GM12892 (cell line): Measurements from ENCODE around the gene ADAMTSL1.

Experiments
- DNase-seq: peaks from one replicate; pipeline ENCODE4 v3.0.0; 2011; ENCODE audit not compliant: insufficient read length
- FAIRE-seq: peaks from 2 replicates; lab custom pipeline; 2011; peaks lifted over from hg19 to GRCh38; lab: Jason Lieb, UNC
- POLR2A ChIP-seq: IDR thresholded peaks from 2 replicates; pipeline ENCODE4 v1.6.1; 2011; ENCODE audit warnings: low read depth, low read length, control low read depth
- POLR2AphosphoS5 ChIP-seq: IDR thresholded peaks from 2 replicates; pipeline ENCODE4 v1.6.1; 2011; ENCODE audit warnings: low read depth, low read length, control low read depth
- TAF1 ChIP-seq: IDR thresholded peaks from 2 replicates; pipeline ENCODE4 v1.6.1; 2011; ENCODE audit warnings: low read depth, mild to moderate bottlenecking, control low read depth, low read length, borderline replicate concordance

ADAMTSL1 gene

DNA sequence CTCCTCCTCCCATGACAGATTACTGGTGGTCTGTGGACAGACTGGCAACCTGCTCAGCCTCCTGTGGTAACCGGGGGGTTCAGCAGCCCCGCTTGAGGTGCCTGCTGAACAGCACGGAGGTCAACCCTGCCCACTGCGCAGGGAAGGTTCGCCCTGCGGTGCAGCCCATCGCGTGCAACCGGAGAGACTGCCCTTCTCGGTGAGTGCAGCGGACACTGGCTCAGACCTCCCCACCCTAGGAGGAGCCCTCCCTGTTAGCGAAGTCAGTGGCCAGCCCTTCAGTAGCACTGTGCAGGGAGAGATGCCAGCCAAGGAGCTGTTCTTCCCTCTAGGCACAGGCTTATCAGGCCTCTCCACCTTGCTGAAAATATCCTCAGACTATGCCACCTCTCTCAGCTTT, 415.6 kb downstream of the ADAMTSL1 start:
- no peak for DNase-seq
- TF ChIP-seq POLR2A = no peak
- no peak for TF ChIP-seq TAF1
- TF ChIP-seq POLR2AphosphoS5 = no peak
- no peak for FAIRE-seq

GRCh38 chr9:18890372-18890771, 416.4 kb downstream of the ADAMTSL1 start:
- peak; percentile 30 for FAIRE-seq
- no peak for DNase-seq

DNA sequence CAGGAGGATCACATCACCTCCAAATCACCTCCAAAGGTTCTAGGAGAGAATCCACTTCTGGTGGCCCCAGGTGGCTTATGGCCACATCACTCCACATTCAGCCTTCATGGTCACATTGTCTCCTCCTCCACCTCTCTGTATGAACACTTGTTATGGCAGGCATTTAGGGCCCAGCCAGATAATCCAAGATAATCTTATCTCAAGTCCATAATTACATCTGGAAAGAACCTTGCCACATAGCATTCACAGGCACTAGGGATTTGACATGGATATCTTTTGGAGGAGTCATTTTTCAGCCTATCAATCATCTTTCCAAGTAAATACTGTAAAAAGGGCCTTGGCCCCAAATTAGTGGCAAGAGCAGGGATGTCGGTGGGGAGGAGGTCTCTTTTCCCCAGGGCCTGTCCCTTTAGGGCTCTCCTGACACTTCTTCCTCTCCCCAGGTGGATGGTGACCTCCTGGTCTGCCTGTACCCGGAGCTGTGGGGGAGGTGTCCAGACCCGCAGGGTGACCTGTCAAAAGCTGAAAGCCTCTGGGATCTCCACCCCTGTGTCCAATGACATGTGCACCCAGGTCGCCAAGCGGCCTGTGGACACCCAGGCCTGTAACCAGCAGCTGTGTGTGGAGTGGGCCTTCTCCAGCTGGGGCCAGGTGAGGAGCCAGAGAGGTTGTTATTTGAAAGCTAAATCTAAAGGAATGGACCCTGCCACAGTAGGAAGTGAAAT, 418.2 kb downstream of the ADAMTSL1 start:
- no peak for DNase-seq
- FAIRE-seq = no peak
- TF ChIP-seq POLR2A = no peak
- no peak for TF ChIP-seq POLR2AphosphoS5
- TF ChIP-seq TAF1 = no peak

More at GRCh38 chr9:18890372-18890771, 416.4 kb downstream of the ADAMTSL1 start:
- no peak for TF ChIP-seq POLR2AphosphoS5
- TF ChIP-seq POLR2A = no peak
- no peak for TF ChIP-seq TAF1

DNA sequence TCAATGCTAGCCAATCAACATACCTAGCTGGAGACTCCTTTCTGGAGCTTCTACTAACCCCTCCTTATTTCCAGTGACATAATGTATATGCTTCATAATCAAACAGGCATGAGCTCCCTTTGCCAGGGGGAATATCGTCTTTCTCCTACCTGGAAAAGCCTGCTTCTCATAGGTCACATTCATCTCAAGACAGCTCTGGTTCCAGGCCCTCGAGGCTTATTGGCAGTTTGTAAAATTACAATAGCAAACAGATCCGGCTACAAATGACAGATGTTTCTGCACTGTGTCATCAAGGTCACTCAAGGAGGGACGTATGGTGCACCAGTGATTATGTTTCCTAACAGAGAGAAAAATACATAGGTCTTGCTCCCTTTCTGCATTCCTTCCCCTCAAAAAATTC, 419.1 kb downstream of the ADAMTSL1 start:
- TF ChIP-seq TAF1 (no peak), POLR2A (no peak), POLR2AphosphoS5 (no peak)
- DNase-seq (no peak), FAIRE-seq (no peak)

- TF ChIP-seq TAF1 = no peak
- TF ChIP-seq POLR2A = no peak
- no peak for TF ChIP-seq POLR2AphosphoS5
- no peak for FAIRE-seq
- DNase-seq = no peak
Measured at GRCh38 chr9:18893491-18893890, 419.5 kb downstream of the ADAMTSL1 start.

DNA sequence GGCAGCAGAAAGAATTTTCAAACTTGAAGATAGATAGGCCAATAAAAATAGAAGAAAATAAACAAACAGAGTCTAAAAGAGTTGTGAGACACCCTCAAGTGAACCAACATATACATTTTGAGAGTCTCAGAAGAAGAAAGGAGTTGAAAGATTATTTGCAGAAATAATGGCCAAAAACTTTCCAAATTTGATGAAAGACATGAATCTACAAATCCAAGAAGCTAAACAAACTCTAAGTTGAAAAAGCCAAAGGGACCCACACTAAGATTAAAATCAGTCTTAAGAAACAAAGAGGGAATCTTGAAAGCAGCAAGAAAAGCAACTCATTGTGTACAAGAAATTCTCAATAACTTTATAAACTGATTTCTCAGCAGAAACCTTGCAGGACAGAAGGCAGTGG, 422.1 kb downstream of the ADAMTSL1 start:
- FAIRE-seq (no peak), DNase-seq (no peak)
- TF ChIP-seq POLR2A = no peak
- no peak for TF ChIP-seq POLR2AphosphoS5
- no peak for TF ChIP-seq TAF1

DNA sequence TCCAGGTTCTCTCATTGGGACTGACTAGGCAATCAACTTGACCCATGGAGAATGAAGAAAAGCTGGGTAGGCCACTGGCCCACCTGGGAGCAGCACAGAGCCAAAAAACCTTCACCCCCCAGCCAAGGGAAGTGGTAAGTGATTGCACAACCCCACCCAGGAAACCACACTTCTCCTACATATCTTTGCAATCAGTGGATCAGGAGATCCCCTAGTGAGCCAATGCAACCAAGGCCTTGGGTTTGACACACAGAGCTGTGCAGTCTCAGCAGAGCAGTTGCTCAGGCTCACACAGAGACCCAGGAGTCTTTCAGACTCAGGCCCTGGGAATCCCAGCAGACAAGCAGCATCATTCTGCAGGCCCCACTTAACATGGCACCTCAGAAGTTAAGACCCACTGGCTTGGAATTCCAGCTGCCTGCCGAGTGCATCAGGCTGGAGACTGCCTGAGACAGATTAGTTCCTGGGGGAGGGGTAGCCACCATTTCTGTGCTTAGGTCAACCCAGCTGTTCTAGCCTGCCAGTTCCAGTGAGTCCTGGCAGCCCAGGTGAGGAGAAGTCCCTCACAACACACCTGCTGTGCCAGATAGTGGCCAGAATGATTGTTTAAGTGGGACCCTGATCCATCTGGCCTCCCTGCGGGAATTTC, 422.7 kb downstream of the ADAMTSL1 start:
- FAIRE-seq (no peak), DNase-seq (no peak)
- TF ChIP-seq POLR2A (no peak), POLR2AphosphoS5 (no peak), TAF1 (no peak)

DNA sequence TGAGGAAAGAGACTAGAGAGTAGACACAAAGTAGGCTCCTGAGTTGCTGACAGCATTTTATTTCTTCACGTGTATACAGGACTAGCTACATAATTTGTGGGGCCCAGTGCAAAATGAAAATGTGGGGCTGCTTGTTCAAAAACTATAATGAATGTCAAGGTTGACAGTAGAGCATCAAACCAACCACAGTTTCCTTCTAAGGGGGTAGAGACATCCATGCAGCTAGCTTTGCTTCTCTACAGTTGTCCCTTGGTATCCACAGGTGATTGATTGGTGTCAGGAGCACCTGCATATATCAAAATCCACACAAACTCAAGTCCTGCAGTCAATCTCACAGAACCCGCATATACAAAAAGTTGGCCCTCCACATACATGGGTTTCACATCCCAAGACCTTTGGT, 429.5 kb downstream of the ADAMTSL1 start:
- no peak for FAIRE-seq
- no peak for TF ChIP-seq POLR2A
- TF ChIP-seq TAF1 = no peak
- TF ChIP-seq POLR2AphosphoS5 = no peak

GRCh38 chr9:18905028-18905882, 431.3 kb downstream of the ADAMTSL1 start:
- no peak for FAIRE-seq
- TF ChIP-seq POLR2A (no peak), POLR2AphosphoS5 (no peak), TAF1 (no peak)
- no peak for DNase-seq

More for the DNA sequence above, 429.5 kb downstream of the ADAMTSL1 start:
- no peak for DNase-seq

DNA sequence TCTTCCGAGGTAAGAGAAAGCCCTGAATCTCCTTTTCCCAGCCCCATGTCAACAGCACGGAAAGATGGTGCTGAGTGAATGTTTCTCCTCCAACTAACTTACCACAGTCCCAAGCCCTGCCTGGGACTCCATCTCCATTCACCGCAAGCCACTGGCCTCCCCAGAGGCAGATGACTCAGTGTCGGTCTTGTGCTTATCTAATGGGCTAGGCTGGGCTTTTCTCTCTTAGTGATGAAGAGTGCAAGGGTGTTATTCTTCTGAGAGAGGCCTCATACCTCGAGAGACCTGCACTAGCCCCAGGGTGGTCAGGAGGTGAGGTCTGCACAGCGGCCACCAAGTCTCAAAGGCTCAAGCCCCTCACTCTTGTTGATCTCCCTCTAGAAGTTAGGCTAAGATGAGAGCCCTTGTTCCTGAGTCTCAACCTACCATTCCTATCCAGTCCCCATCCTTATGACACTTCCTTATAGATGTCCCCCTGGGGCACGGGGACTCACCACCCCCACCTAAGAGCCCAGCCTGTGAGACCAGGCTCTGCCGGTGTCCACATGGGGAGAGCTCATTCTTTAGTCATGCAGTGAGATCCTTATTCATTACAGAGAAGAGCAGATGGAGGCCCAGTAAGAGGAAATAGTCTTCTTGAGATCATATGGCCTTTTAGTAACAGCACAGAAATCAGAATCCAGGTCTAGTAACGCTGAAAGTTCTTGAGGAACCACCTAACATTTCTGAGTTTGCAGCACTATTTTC, 432.1 kb downstream of the ADAMTSL1 start:
- no peak for DNase-seq
- TF ChIP-seq POLR2A (no peak), POLR2AphosphoS5 (no peak), TAF1 (no peak)

More for the DNA sequence above, 432.1 kb downstream of the ADAMTSL1 start:
- FAIRE-seq = no peak
